SK-N-SH (cell line): ENCODE data around the gene MAP2.

ENCODE experiments used
- EP300 ChIP-seq, 2 experiments: IDR thresholded peaks; 2 replicates each; pipeline versions ENCODE4 v1.4.0 to v1.6.1; 2012; ENCODE audit warnings: borderline replicate concordance in 1 of 2, low read depth in 1 of 2, low read length in 1 of 2
- TF ChIP-seq, protein P1 (sequence below): fragments of 200-600 bp; sonication (generic); IDR thresholded peaks from 2 replicates; pipeline ENCODE4 v1.6.1; 2017; ENCODE audit warnings: antibody characterized with exemption, mild to moderate bottlenecking, moderate library complexity
- TF ChIP-seq, protein P2 (sequence below): IDR thresholded peaks from 2 replicates; pipeline ENCODE4 v1.4.0; 2012; ENCODE audit warnings: low read depth

DNA sequence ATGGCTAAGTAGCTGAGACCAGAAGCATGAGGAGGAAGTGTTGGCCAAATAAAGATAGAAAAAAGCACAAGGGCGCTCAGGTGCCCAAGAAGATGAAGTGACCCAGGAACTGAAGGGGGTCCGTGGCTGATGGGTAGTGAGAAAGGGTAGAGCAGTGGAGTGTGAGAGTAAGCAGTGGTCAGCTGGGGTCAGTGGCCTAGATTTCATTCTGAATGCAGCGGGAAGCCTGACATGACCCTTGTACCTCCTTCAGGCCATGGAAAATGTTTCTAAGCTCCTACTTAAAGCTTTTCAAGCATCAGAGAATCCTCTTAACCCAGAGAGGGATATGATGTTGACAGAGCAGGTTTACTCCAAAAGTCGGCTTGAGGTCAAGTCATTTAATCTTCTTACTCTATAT, 258.8 kb downstream of the MAP2 start:
- no peak for TF ChIP-seq EP300 (IDR thresholded peaks at IDR 0.05; ENCODE audit: borderline replicate concordance in 1 of 2, low read depth in 1 of 2, low read length in 1 of 2)
- TF ChIP-seq, protein P1, sequence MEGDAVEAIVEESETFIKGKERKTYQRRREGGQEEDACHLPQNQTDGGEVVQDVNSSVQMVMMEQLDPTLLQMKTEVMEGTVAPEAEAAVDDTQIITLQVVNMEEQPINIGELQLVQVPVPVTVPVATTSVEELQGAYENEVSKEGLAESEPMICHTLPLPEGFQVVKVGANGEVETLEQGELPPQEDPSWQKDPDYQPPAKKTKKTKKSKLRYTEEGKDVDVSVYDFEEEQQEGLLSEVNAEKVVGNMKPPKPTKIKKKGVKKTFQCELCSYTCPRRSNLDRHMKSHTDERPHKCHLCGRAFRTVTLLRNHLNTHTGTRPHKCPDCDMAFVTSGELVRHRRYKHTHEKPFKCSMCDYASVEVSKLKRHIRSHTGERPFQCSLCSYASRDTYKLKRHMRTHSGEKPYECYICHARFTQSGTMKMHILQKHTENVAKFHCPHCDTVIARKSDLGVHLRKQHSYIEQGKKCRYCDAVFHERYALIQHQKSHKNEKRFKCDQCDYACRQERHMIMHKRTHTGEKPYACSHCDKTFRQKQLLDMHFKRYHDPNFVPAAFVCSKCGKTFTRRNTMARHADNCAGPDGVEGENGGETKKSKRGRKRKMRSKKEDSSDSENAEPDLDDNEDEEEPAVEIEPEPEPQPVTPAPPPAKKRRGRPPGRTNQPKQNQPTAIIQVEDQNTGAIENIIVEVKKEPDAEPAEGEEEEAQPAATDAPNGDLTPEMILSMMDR = no peak
- TF ChIP-seq, protein P2, sequence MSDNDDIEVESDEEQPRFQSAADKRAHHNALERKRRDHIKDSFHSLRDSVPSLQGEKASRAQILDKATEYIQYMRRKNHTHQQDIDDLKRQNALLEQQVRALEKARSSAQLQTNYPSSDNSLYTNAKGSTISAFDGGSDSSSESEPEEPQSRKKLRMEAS = no peak
